GM12872 (cell line): ENCODE results near the gene THADA.

Source experiments
- CTCF ChIP-seq: IDR thresholded peaks from 3 replicates; pipeline ENCODE4 v1.5.1; 2011; ENCODE audit warnings: low read depth, mild to moderate bottlenecking, low read length, moderate library complexity; ENCODE audit not compliant: insufficient read depth

THADA gene

GRCh38 chr2:43508209-43508608 is 87.6 kb downstream of the THADA start:
- TF ChIP-seq CTCF, result no peak

GRCh38 chr2:43507137-43507536 is 88.7 kb downstream of the THADA start:
- TF ChIP-seq CTCF, result no peak

GRCh38 chr2:43495727-43496126 is 100.1 kb downstream of the THADA start:
- no peak for TF ChIP-seq CTCF

- TF ChIP-seq CTCF, result no peak
Observed at GRCh38 chr2:43493954-43494353, 101.9 kb downstream of the THADA start.

GRCh38 chr2:43491065-43491639 is 104.7 kb downstream of the THADA start:
- TF ChIP-seq CTCF, result no peak

GRCh38 chr2:43490252-43490786 is 105.5 kb downstream of the THADA start:
- no peak for TF ChIP-seq CTCF

- TF ChIP-seq CTCF, result no peak
Observed at GRCh38 chr2:43488737-43489136, 107.1 kb downstream of the THADA start.
